Measurements from ENCODE around the gene MMUT.
"Not testable (repeated sequence)": the region's sequence is repeated elsewhere in the genome, so short reads cannot be mapped to it uniquely, and the experiment has no call there.

Gene MMUT

DNA sequence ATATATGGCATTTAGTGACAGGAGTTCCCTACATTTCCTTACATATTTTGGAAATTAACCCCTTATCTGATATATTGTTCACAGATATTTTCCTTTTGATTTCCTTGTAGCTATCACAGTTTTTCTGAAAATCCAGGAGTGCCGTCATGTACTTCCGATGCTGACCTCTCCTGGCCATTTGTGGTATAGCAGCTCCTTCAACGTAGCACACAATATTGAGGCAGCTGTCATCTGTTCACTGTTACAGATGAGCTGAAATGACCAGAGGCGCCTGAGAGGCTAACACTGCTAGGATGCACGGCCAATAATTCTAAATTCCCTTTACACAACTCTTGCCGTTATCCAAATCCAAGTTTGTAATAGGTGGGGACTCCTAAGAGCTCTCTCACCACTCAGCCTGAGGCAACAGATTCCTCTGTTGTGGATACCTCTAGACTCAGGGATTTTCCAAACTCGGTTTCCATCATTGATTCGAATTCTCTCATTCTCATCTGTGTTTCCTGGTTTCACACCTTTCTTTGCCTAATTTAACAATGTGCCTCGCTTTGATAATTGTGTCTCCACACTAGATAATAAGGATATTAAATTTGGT, 53.0 kb downstream of the MMUT start:
- TF ChIP-seq, protein P1, sequence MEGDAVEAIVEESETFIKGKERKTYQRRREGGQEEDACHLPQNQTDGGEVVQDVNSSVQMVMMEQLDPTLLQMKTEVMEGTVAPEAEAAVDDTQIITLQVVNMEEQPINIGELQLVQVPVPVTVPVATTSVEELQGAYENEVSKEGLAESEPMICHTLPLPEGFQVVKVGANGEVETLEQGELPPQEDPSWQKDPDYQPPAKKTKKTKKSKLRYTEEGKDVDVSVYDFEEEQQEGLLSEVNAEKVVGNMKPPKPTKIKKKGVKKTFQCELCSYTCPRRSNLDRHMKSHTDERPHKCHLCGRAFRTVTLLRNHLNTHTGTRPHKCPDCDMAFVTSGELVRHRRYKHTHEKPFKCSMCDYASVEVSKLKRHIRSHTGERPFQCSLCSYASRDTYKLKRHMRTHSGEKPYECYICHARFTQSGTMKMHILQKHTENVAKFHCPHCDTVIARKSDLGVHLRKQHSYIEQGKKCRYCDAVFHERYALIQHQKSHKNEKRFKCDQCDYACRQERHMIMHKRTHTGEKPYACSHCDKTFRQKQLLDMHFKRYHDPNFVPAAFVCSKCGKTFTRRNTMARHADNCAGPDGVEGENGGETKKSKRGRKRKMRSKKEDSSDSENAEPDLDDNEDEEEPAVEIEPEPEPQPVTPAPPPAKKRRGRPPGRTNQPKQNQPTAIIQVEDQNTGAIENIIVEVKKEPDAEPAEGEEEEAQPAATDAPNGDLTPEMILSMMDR (IDR thresholded peaks at IDR 0.05; ENCODE audit: borderline replicate concordance, control extremely low read depth, extremely low read depth, insufficient read depth, missing control alignments) = peak; percentile 77
- in situ Hi-C loops (cut with MboI; ENCODE audit: low sequenced_read_pairs, unreplicated experiment) = loop anchor here (25.0 kb wide), 1 partner anchor 1623 kb away; the partner anchor contains the start of gene OPN5
- peak; percentile 35 for DNase-seq (ENCODE audit: low spot score)

DNA sequence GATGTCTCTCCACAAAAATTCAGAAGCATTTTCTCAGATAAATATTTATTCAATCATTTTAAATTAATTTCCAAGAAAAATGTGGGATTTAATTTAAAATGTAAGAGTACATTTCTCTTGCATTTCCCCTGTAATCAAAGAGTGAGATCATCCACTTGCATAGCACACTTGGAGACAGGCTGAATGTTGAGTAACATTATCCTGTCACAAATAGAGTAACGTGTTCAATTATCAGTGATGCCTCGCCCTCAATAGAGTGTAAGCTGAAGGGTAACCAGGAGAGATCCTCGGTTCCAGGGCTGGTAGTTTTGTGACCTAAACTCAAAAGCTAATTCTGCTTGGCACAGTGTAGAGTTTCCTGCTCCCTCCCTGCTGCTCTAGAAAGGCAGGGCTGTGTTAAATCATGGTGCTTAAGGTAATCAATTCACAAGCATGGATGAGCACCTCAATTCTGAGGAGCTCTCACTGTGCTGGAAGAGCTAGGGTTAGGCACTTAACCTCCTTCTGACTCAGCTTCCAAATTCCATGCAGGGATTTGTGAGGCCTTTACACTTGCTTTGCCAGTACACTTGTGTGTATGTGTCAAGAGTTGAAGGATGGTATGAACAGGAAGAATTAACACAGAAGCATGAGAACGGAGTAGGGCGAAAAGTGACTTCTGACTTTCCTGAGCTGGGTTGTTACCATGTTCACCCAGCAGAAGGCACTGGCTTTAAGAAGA, 56.6 kb downstream of the MMUT start:
- TF ChIP-seq, protein P1 (IDR thresholded peaks at IDR 0.05; ENCODE audit: borderline replicate concordance, control extremely low read depth, extremely low read depth, insufficient read depth, missing control alignments) = no peak
- DNase-seq (ENCODE audit: low spot score) = no peak
- in situ Hi-C loops (cut with MboI; ENCODE audit: low sequenced_read_pairs, unreplicated experiment) = loop anchor here (25.0 kb wide), 1 partner anchor 1619 kb away; the partner anchor contains the start of gene OPN5

DNA sequence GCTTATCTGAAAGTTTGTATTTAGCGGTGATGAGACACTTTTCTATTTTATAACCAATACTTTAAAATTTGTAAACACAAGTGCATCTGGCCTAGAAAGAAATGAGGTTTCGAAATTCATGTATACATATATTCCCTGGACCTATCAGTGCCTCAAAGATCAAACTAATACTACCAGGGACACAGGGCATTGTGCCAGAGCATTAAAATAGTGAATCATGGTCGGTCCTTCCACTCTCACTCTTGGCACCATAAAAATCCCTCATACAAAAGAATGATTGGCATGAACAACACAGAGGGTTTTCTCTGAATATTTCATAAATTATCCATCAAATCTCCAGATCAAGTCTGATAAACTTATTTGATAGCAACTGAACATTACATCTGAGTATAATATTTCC, 62.0 kb downstream of the MMUT start:
- in situ Hi-C loops (cut with MboI; ENCODE audit: low sequenced_read_pairs, unreplicated experiment) = loop anchor here (25.0 kb wide), 1 partner anchor 1614 kb away; the partner anchor contains the start of gene OPN5
- TF ChIP-seq, protein P1 (IDR thresholded peaks at IDR 0.05; ENCODE audit: borderline replicate concordance, control extremely low read depth, extremely low read depth, insufficient read depth, missing control alignments) = no peak
- DNase-seq (ENCODE audit: low spot score) = no peak

DNA sequence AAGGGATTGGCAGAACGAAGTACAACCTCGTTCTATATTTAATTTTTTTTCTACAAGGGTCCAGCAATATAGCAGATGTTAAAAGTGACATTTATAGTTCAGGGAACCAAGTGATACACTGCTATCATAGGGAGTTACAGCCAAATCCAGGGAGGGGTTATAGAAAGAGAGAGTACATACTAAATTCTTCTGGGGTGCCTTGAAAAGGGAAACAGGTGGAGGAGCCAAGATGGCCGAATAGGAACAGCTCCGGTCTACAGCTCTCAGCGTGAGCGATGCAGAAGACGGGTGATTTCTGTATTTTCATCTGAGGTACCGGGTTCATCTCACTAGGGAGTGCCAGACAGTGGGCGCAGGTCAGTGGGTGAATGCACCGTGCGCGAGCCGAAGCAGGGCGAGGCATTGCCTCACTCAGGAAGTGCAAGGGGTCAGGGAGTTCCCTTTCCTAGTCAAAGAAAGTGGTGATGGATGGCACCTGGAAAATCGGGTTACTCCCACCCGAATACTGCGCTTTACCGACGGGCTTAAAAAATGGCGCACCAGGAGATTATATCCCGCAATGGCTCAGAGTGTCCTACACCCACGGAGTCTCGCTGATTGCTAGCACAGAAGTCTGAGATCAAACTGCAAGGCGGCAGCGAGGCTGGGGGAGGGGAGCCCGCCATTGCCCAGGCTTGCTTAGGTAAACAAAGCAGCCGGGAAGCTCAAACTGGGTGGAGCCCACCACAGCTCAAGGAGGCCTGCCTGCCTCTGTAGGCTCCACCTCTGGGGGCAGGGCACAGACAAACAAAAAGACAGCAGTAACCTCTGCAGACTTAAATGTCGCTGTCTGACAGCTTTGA, 76.2 kb downstream of the MMUT start:
- in situ Hi-C loops (cut with MboI; ENCODE audit: low sequenced_read_pairs, unreplicated experiment); DNase-seq (ENCODE audit: low spot score): not testable (repeated sequence)

DNA sequence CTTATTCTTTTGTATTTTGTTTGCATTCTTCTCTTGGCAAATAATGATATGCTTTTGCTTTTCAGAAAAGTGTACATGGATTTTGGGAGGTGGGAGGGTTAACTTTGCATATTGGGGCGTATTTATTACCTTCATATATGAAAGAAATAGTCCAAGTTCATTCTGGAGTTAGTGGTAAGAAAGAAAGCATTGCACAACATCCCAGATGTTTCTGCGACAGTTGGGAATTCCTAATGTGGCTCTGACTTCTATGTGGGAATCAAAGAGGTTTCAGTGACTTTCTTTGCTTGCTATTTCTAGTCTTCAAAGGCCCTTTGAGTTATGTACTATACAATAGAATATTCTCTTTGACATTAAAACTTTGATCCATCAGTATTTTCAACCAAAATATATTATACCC, 78.1 kb downstream of the MMUT start:
- TF ChIP-seq, protein P1 (IDR thresholded peaks at IDR 0.05; ENCODE audit: borderline replicate concordance, control extremely low read depth, extremely low read depth, insufficient read depth, missing control alignments) = no peak
- in situ Hi-C loops (cut with MboI; ENCODE audit: low sequenced_read_pairs, unreplicated experiment) = no loop called here
- DNase-seq (ENCODE audit: low spot score) = no peak

Measured in GM13976 (cell line).